ENCODE measurements around the gene MS4A7. TPM values are rescaled to one million over a fixed set of nuclear protein-coding genes. Genes with fewer than 3 reads are reported as not detected.

Gene MS4A7
- total RNA-seq, 1 experiment from 2014 or later, result 0.31 TPM

GRCh38 chr11:60396382-60396781, 18.1 kb downstream of the MS4A7 start, which contains the start of gene MS4A14:
MS4A14 (plus strand) TSS chr11:60396459; CDS start chr11:60396579, 120 bp downstream.
- H3K4me3 Mint-ChIP-seq, result no peak within 1 kb of the TSS
- ATAC-seq, result no peak
- peaks cover 13% of the 10 kb centered on the region for H3K4me1 Mint-ChIP-seq
- H3K36me3 Mint-ChIP-seq, result peaks cover 5% of the 10 kb centered on the region
- ChIA-PET CTCF (interaction anchor here (1.2 kb wide), 1 partner anchor 33 kb away, joined by 6 read pairs; no protein-coding TSS in a partner anchor), POLR2A (no interaction called here)
- no peak for DNase-seq (ENCODE audit: low spot score)
- H3K27ac Mint-ChIP-seq, result no peak within 1 kb of the TSS
- TF ChIP-seq RORB (CRISPR knock-in tag; IDR thresholded peaks at IDR 0.05) (no peak), ATF2 (CRISPR knock-in tag; IDR thresholded peaks at IDR 0.05; ENCODE audit: borderline replicate concordance, low read depth) (no peak), ZNF532 (CRISPR knock-in tag; IDR thresholded peaks at IDR 0.05; ENCODE audit: borderline replicate concordance) (no peak), TEAD4 (CRISPR knock-in tag; IDR thresholded peaks at IDR 0.05) (no peak)
- H3K27me3 Mint-ChIP-seq (ENCODE audit: low read depth), result no peaks in the 10 kb centered on the region
- peaks cover 15% of the 10 kb centered on the region for H3K9me3 Mint-ChIP-seq

- ChIA-PET CTCF (interaction anchor here (1.0 to 1.2 kb wide), 2 partner anchors 34 to 49 kb away, joined by 3 to 6 read pairs; no protein-coding TSS in a partner anchor), POLR2A (no interaction called here)
- H3K27ac Mint-ChIP-seq, result no peak overlapping the region
- ATAC-seq (no peak), DNase-seq (ENCODE audit: low spot score) (no peak)
- no peak overlapping the region for H3K4me3 Mint-ChIP-seq
- peaks cover 9% of the 10 kb centered on the region for H3K36me3 Mint-ChIP-seq
- peaks cover 13% of the 10 kb centered on the region for H3K4me1 Mint-ChIP-seq
- no peaks in the 10 kb centered on the region for H3K27me3 Mint-ChIP-seq (ENCODE audit: low read depth)
- H3K9me3 Mint-ChIP-seq, result peaks cover 19% of the 10 kb centered on the region
- no peak for TF ChIP-seq ZNF512 (CRISPR knock-in tag; IDR thresholded peaks at IDR 0.05; ENCODE audit: borderline replicate concordance)
- TF ChIP-seq ESRRA (CRISPR knock-in tag; IDR thresholded peaks at IDR 0.05; ENCODE audit: borderline replicate concordance), result no peak
- TF ChIP-seq ZNF281 (CRISPR knock-in tag; IDR thresholded peaks at IDR 0.05), result no peak
- no peak for TF ChIP-seq NR2C2 (CRISPR knock-in tag; IDR thresholded peaks at IDR 0.05)
- TF ChIP-seq ATF6 (CRISPR knock-in tag; IDR thresholded peaks at IDR 0.05), result no peak
These were observed 18.5 kb downstream of the MS4A7 start for GRCh38 chr11:60396799-60397198.
